Measurements from ENCODE around the gene MPPED2.

- TF ChIP-seq CTCF (IDR thresholded peaks at IDR 0.05; ENCODE audit: poor library complexity), result no peak
- no peak for TF ChIP-seq EZH2 (IDR thresholded peaks at IDR 0.05; ENCODE audit: borderline replicate concordance)
- TF ChIP-seq EZH2phosphoT487 (IDR thresholded peaks at IDR 0.05; ENCODE audit: low read depth, severe bottlenecking, unreplicated experiment), result no peak
Observed at GRCh38 chr11:30533445-30533947, 52.7 kb downstream of the MPPED2 start.

All from hepatocyte (in vitro differentiated cells).